Pancreas (tissue), 10 donors: ENCODE results near the gene KICS2. TPM values are rescaled to one million over a fixed set of nuclear protein-coding genes. Genes with fewer than 3 reads are reported as not detected.
"Not testable (repeated sequence)": the region's sequence is repeated elsewhere in the genome, so short reads cannot be mapped to it uniquely, and the experiment has no call there.

Experiments used
- ATAC-seq, 4 donors: fragments of 200-7000 bp; cut with Tn5 transposase; one replicate each; pipeline versions ENCODE4 v1.8.0 to v1.9.1; 2020; ENCODE audit warnings: mild to moderate bottlenecking in 4 of 4, moderate library complexity in 4 of 4
- DNase-seq, 6 donors: peaks; one replicate each; pipeline ENCODE4 v3.0.0-alpha.2; 2020
- FAIRE-seq: peaks from 2 replicates; lab custom pipeline; 2012; peaks lifted over from hg19 to GRCh38; lab: Jason Lieb, UNC
- H3K27ac ChIP-seq, 4 donors: fragments of 200-600 bp; sonication (generic); 1 replicate in 3 of 4; 2 replicates in 1 of 4; pipeline versions ENCODE4 v1.5.0 to v1.8.0; 2020
- H3K27me3 ChIP-seq, 4 donors: fragments of 200-600 bp; one replicate each; pipeline ENCODE4 v1.8.0; 2021
- H3K36me3 ChIP-seq, 3 donors: fragments of 200-600 bp; sonication (generic) in 1 of 3; one replicate each; pipeline versions ENCODE4 v1.5.0 to v1.8.0; 2020 to 2021
- H3K4me1 ChIP-seq, 3 donors: fragments of 200-600 bp; one replicate each; pipeline ENCODE4 v1.8.0; 2021
- H3K4me3 ChIP-seq, 4 donors: fragments of 200-600 bp; sonication (generic) in 2 of 4; one replicate each; pipeline versions ENCODE4 v1.5.0 to v1.8.0; 2020 to 2021
- H3K9me3 ChIP-seq, 4 donors: fragments of 200-600 bp; one replicate each; pipeline ENCODE4 v1.8.0; 2021
- CTCF ChIP-seq, 4 donors: fragments of 200-600 bp; sonication (generic) in 3 of 4; IDR thresholded peaks; one replicate each; pipeline versions ENCODE4 v1.5.0 to v1.8.0; 2021; ENCODE audit warnings: antibody characterized with exemption in 4 of 4
- WGBS, 2 donors: extraction: QIAGEN DNeasy Blood & Tissue Kit; methylation state at CpG; one replicate each; pipeline ENCODE4 v1.1.7; 2013; 5-methylcytosine and 5-hydroxymethylcytosine counted together
- intact Hi-C, 3 donors: fragments of 100-400 bp; cut with DNase I; formaldehyde crosslinking; loops; one replicate each; pipeline versions ENCODE4 v1.11.1 to v1.14.2; 2022
- polyA plus RNA-seq, 2 donors: library from polyadenylated mRNA; stranded (reverse); fragments of 200-250 nt; gene quantifications; one replicate each; pipeline ENCODE4 v1.2.3, GENCODE V29; 2013
- total RNA-seq, 6 donors: library from RNA; stranded (reverse); fragmentation: NEBNext Ultra II Directional in 4 of 6; extraction: Animal tissue kit (Norgen Biotek cat#: 25700) in 4 of 6; gene quantifications; one replicate each; pipeline versions ENCODE4 v1.2.1 to v1.2.4, GENCODE V29; 2021 to 2023
- donor health status: healthy with polysubstance abuse.
- donor health status: DM: no; HTN: no; CAD: no; lungs with moderate emphysema.
- donor health status: DM: no; HTN: no; CAD: no.
- donor health status: control.
- donor health status: control.
- donor health status: Bipolar disorder and iron deficiency.
- donor health status: DM: yes; HTN: yes; CAD: no.
- donor health status: DM: no; HTN: no; CAD: no.
- donor health status: DM: no; HTN: no; CAD: no.
- donor health status: DM: yes; HTN: yes; CAD: no.

KICS2 gene
- total and polyA plus RNA-seq, 8 donors: 5.1 to 8.0 (median 6.1) TPM

DNA sequence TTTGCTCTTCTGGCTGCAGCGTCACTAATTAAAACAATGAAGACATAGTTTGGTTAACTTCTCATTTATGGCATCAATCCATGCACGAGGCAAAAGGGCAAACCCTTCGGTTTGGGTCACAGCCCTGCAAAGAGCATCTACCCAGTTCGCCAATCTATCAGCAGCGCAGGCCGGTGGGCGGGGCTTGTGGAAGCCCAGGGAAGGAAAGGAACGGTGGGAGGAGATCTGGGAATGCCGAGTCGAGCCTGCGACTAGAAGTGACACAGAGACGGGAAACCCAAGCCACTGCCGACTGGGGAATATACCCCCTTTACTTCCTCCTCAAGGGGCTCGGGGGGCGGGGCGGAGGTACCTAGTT is 466 bp downstream of the KICS2 start:
- H3K4me1 ChIP-seq: peaks cover 2 to 21% (median 15%) of the 10 kb centered on the region in 3 donors
- TF ChIP-seq CTCF (IDR thresholded peaks at IDR 0.05): no peak
- no peaks in the 10 kb centered on the region for H3K27me3 ChIP-seq
- H3K9me3 ChIP-seq: no peaks in the 10 kb centered on the region
- DNase-seq: peak; percentile 83 to 94 (median 90)
- H3K4me3 ChIP-seq: peak overlapping the region; percentile 59 to 82 (median 72)
- H3K36me3 ChIP-seq: no peaks in the 10 kb centered on the region
- peak overlapping the region; percentile 91 to 97 (median 96) for H3K27ac ChIP-seq
- WGBS, 2 donors: 0 to 1% methylated on average over 14 to 16 of the region's 16 CpGs
- no peak for FAIRE-seq
- ATAC-seq: peak; percentile 85 to 92 (median 90)
- intact Hi-C loops: no loop called here

GRCh38 chr12:64220046-64220445 is 2.0 kb downstream of the KICS2 start:
- no peak for FAIRE-seq
- Histone ChIP-seq H3K9me3 (no peaks in the 10 kb centered on the region), H3K4me1 (peaks cover 2 to 21% (median 15%) of the 10 kb centered on the region in 3 donors), H3K36me3 (no peaks in the 10 kb centered on the region), H3K4me3 (no peak overlapping the region), H3K27ac (no peak overlapping the region), H3K27me3 (no peaks in the 10 kb centered on the region)
- ATAC-seq: no peak
- DNase-seq: no peak
- TF ChIP-seq CTCF (IDR thresholded peaks at IDR 0.05): no peak
- 79 to 86% methylated on average over 3 of the region's 3 CpGs for WGBS, 2 donors
- intact Hi-C loops: no loop called here

DNA sequence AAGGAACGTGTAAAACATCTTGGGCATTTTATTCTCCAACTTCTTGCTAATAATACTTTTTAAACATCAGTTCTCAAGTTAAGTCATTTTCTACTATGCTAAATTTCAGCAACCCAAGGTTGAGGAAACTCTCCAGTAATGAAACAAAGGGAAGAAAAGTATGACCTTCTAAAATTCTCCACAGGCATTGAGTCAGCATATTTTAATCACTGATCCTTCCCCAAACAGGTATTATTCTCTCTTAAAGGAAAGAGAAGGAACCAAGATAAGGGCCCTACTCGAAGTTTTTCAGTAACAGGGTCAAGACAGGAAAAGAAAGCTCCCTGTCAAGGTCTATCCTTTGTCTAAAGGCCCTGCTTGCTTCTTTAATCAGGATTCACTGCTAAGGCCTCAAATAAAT is 3.0 kb downstream of the KICS2 start:
- no peaks in the 10 kb centered on the region for H3K36me3 ChIP-seq
- intact Hi-C loops: no loop called here
- H3K4me1 ChIP-seq: peaks cover 2 to 21% (median 15%) of the 10 kb centered on the region in 3 donors
- H3K9me3 ChIP-seq: no peaks in the 10 kb centered on the region
- no peak overlapping the region for H3K4me3 ChIP-seq
- FAIRE-seq (no peak), ATAC-seq (no peak), DNase-seq (no peak)
- no peaks in the 10 kb centered on the region for H3K27me3 ChIP-seq
- H3K27ac ChIP-seq: no peak overlapping the region
- TF ChIP-seq CTCF (IDR thresholded peaks at IDR 0.05): no peak
- WGBS, 2 donors: 44 to 47% methylated on average over 2 of the region's 2 CpGs

DNA sequence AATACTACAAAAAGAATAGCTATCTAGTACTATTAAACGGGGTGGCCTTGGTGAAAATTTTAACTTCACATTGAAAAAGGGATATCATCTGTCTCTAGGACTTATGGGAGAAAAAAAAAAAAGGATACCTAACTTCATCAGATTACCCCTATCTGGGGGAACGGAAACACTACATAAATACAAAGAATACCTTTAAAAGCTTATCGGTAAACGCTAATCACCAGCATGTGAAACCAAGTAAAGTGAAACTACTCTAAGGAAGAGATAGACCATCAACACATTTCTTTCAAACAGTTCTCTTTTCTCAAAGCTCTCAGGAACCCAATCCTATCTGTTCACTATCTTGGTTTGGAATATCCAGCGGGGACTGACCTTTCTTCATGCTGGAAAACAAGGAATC is 3.5 kb downstream of the KICS2 start:
- Histone ChIP-seq H3K27me3 (no peaks in the 10 kb centered on the region), H3K9me3 (no peaks in the 10 kb centered on the region), H3K4me1 (peaks cover 2 to 21% (median 15%) of the 10 kb centered on the region in 3 donors), H3K4me3 (no peak overlapping the region), H3K27ac (no peak overlapping the region), H3K36me3 (peaks cover 0 to 2% (median 0%) of the 10 kb centered on the region in 3 donors)
- FAIRE-seq: no peak
- DNase-seq: no peak
- intact Hi-C loops: no loop called here
- no peak for TF ChIP-seq CTCF (IDR thresholded peaks at IDR 0.05)
- WGBS, 2 donors: 46 to 62% methylated on average over 5 of the region's 5 CpGs
- ATAC-seq: no peak

DNA sequence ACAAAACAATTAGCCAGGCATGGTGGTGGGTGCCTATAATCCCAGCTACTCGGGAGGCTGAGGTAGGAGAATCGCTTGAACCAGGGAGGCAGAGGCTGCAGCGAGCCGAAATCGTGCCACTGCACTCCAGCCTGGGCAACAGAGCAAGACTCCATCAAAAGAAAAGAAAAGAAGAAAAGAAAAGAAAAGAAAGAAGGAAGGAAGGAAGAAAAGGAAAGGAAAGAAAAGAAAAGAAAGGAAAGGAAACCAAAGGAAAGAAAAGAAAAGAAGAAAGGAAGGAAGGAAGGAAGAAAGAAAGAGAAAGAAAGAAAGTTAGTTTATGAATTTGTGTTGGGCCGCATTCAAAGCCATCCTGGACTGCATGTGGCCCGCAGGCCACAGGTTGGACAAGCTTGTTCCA is 4.5 kb downstream of the KICS2 start:
- H3K4me3 ChIP-seq, intact Hi-C loops, H3K27ac ChIP-seq, H3K9me3 ChIP-seq, ATAC-seq, FAIRE-seq, H3K36me3 ChIP-seq, H3K27me3 ChIP-seq, DNase-seq: not testable (repeated sequence)
- WGBS, 2 donors: 97 to 98% methylated on average over 7 of the region's 7 CpGs
- peaks cover 2 to 21% (median 15%) of the 10 kb centered on the region in 3 donors for H3K4me1 ChIP-seq
